Astrocyte (in vitro differentiated cells and primary cell): ENCODE results near the gene PPA1. TPM values are rescaled to one million over a fixed set of nuclear protein-coding genes. Genes with fewer than 3 reads are reported as not detected.
"Not testable (repeated sequence)": the region's sequence is repeated elsewhere in the genome, so short reads cannot be mapped to it uniquely, and the experiment has no call there.

Experiments used
- DNase-seq: peaks from one replicate; pipeline ENCODE4 v3.0.0-alpha.2; 2010; ENCODE audit warnings: low read depth
- FAIRE-seq: peaks from 2 replicates; lab custom pipeline; 2011; peaks lifted over from hg19 to GRCh38; lab: Jason Lieb, UNC
- H2AFZ ChIP-seq: 2 replicates; pipeline ENCODE4 v1.6.0; 2012; ENCODE audit warnings: low read depth, low read length, inconsistent platforms
- H3K27ac ChIP-seq: 2 replicates; pipeline ENCODE4 v1.5.1; 2011; ENCODE audit warnings: low read depth, low read length, inconsistent platforms
- H3K27me3 ChIP-seq: 2 replicates; pipeline ENCODE4 v1.6.0; 2011; ENCODE audit warnings: low read length, inconsistent platforms; ENCODE audit not compliant: insufficient read depth
- H3K36me3 ChIP-seq: 2 replicates; pipeline ENCODE4 v1.5.1; 2011; ENCODE audit warnings: low read length, inconsistent platforms; ENCODE audit not compliant: insufficient read depth
- H3K4me1 ChIP-seq: 2 replicates; pipeline ENCODE4 v1.5.1; 2011; ENCODE audit warnings: low read length, inconsistent platforms; ENCODE audit not compliant: insufficient read depth
- H3K4me2 ChIP-seq: 2 replicates; pipeline ENCODE4 v1.6.0; 2012; ENCODE audit warnings: low read length, inconsistent platforms
- H3K4me3 ChIP-seq: 2 replicates; pipeline ENCODE4 v1.5.1; 2011; ENCODE audit warnings: low read depth, mild to moderate bottlenecking, low read length, inconsistent platforms; ENCODE audit not compliant: insufficient read depth
- H3K79me2 ChIP-seq: 2 replicates; pipeline ENCODE4 v1.6.0; 2012; ENCODE audit warnings: mild to moderate bottlenecking, low read length, inconsistent platforms; ENCODE audit not compliant: insufficient read depth
- H3K9ac ChIP-seq: 2 replicates; pipeline ENCODE4 v1.6.0; 2012; ENCODE audit warnings: mild to moderate bottlenecking, low read length, inconsistent platforms
- H3K9me3 ChIP-seq: 2 replicates; pipeline ENCODE4 v1.5.1; 2012; ENCODE audit warnings: low read depth, mild to moderate bottlenecking, low read length, inconsistent platforms; ENCODE audit not compliant: insufficient read depth
- H4K20me1 ChIP-seq: 2 replicates; pipeline ENCODE4 v1.6.0; 2012; ENCODE audit warnings: low read length, inconsistent platforms; ENCODE audit not compliant: insufficient read depth
- H3K27ac Mint-ChIP-seq: one replicate; pipeline ENCODE4 v1.8.0; 2021; ENCODE audit warnings: mild to moderate bottlenecking, mixed read lengths; ENCODE audit not compliant: unreplicated experiment
- H3K27me3 Mint-ChIP-seq: one replicate; pipeline ENCODE4 v1.8.0; 2021; ENCODE audit warnings: low read depth, mixed read lengths; ENCODE audit not compliant: unreplicated experiment
- H3K36me3 Mint-ChIP-seq: one replicate; pipeline ENCODE4 v1.8.0; 2021; ENCODE audit warnings: low read depth, mixed read lengths; ENCODE audit not compliant: unreplicated experiment
- H3K4me1 Mint-ChIP-seq: one replicate; pipeline ENCODE4 v1.8.0; 2021; ENCODE audit warnings: low read depth, mixed read lengths; ENCODE audit not compliant: unreplicated experiment
- H3K4me3 Mint-ChIP-seq: one replicate; pipeline ENCODE4 v1.8.0; 2021; ENCODE audit warnings: mild to moderate bottlenecking, moderate library complexity, mixed read lengths; ENCODE audit not compliant: unreplicated experiment
- H3K9me3 Mint-ChIP-seq: one replicate; pipeline ENCODE4 v1.8.0; 2021; ENCODE audit warnings: mild to moderate bottlenecking, mixed read lengths; ENCODE audit not compliant: unreplicated experiment
- CTCF ChIP-seq: IDR thresholded peaks from 2 replicates; pipeline ENCODE4 v1.5.1; 2011; ENCODE audit warnings: low read depth, mild to moderate bottlenecking, inconsistent platforms, low read length, moderate library complexity; ENCODE audit not compliant: insufficient read depth
- EZH2 ChIP-seq: IDR thresholded peaks from 2 replicates; pipeline ENCODE4 v1.6.1; 2012; ENCODE audit warnings: mild to moderate bottlenecking, low read length, inconsistent platforms; ENCODE audit not compliant: insufficient read depth
- total RNA-seq: library from RNA; stranded (reverse); gene quantifications from 2 replicates; pipeline ENCODE4 v1.2.1, GENCODE V29; 2021

The PPA1 gene
- total RNA-seq, 1 donor from 2014 or later = 108 TPM

- no peak overlapping the region for H3K27ac ChIP-seq
- Mint-ChIP-seq H3K27me3 (no peaks in the 10 kb centered on the region), H3K4me3 (no peak overlapping the region), H3K36me3 (no peaks in the 10 kb centered on the region), H3K9me3 (no peaks in the 10 kb centered on the region), H3K27ac (no peak overlapping the region), H3K4me1 (peaks cover 8% of the 10 kb centered on the region)
- H3K79me2 ChIP-seq = peaks cover 89% of the 10 kb centered on the region
- no peak overlapping the region for H2AFZ ChIP-seq
- DNase-seq (no peak), FAIRE-seq (no peak)
- H3K9ac ChIP-seq = no peak overlapping the region
- H3K4me2 ChIP-seq = no peak overlapping the region
- TF ChIP-seq CTCF = no peak
- TF ChIP-seq EZH2 = no peak
- H3K4me1 ChIP-seq = peaks cover 13% of the 10 kb centered on the region
- H4K20me1 ChIP-seq = peaks cover 54% of the 10 kb centered on the region
- no peaks in the 10 kb centered on the region for H3K9me3 ChIP-seq
- peaks cover 11% of the 10 kb centered on the region for H3K36me3 ChIP-seq
- H3K4me3 ChIP-seq = no peak overlapping the region
- H3K27me3 ChIP-seq = no peaks in the 10 kb centered on the region
Measured at GRCh38 chr10:70227548-70228320, 5.5 kb downstream of the PPA1 start.

- H3K27ac ChIP-seq = no peak overlapping the region
- peaks cover 66% of the 10 kb centered on the region for H3K79me2 ChIP-seq
- Mint-ChIP-seq H3K27me3 (no peaks in the 10 kb centered on the region), H3K36me3 (no peaks in the 10 kb centered on the region), H3K4me1 (peaks cover 7% of the 10 kb centered on the region), H3K27ac (no peak overlapping the region), H3K9me3 (no peaks in the 10 kb centered on the region), H3K4me3 (no peak overlapping the region)
- no peak overlapping the region for H2AFZ ChIP-seq
- H3K36me3 ChIP-seq = peaks cover 6% of the 10 kb centered on the region
- TF ChIP-seq CTCF (no peak), EZH2 (no peak)
- H3K4me1 ChIP-seq = peaks cover 6% of the 10 kb centered on the region
- no peaks in the 10 kb centered on the region for H3K9me3 ChIP-seq
- DNase-seq (no peak), FAIRE-seq (no peak)
- H4K20me1 ChIP-seq = peaks cover 61% of the 10 kb centered on the region
- no peak overlapping the region for H3K4me3 ChIP-seq
- no peak overlapping the region for H3K9ac ChIP-seq
- H3K27me3 ChIP-seq = no peaks in the 10 kb centered on the region
- no peak overlapping the region for H3K4me2 ChIP-seq
Measured at GRCh38 chr10:70223728-70224127, 9.5 kb downstream of the PPA1 start.

- H3K27ac ChIP-seq, H3K4me3 Mint-ChIP-seq, H3K36me3 Mint-ChIP-seq, DNase-seq, H3K4me1 ChIP-seq, H3K27ac Mint-ChIP-seq, H3K27me3 ChIP-seq, H3K9me3 Mint-ChIP-seq, H2AFZ ChIP-seq, H3K4me2 ChIP-seq, H3K4me3 ChIP-seq, H3K9me3 ChIP-seq, H3K4me1 Mint-ChIP-seq, H3K36me3 ChIP-seq, FAIRE-seq, H3K27me3 Mint-ChIP-seq, H3K9ac ChIP-seq: not testable (repeated sequence)
- Histone ChIP-seq H3K79me2 (peaks cover 61% of the 10 kb centered on the region), H4K20me1 (peaks cover 59% of the 10 kb centered on the region)
Measured at GRCh38 chr10:70222811-70223447, 10.3 kb downstream of the PPA1 start.
